Liver (tissue), 9 donors: ENCODE data around the gene CCN5. TPM values are rescaled to one million over a fixed set of nuclear protein-coding genes. Genes with fewer than 3 reads are reported as not detected.

Experiments used
- DNase-seq: peaks from one replicate; pipeline ENCODE4 v3.0.0-alpha.2; 2017; ENCODE audit warnings: low spot score
- H3K27ac ChIP-seq, 2 donors: one replicate each; pipeline ENCODE4 v1.7.0; 2013; ENCODE audit warnings: inconsistent platforms in 2 of 2, low read length in 2 of 2, control low read depth in 1 of 2, low read depth in 1 of 2, mild to moderate bottlenecking in 1 of 2
- H3K27me3 ChIP-seq, 4 donors: one replicate each; pipeline versions ENCODE4 v1.6.1 to v1.7.0; 2013; ENCODE audit warnings: low read length in 3 of 4, inconsistent platforms in 1 of 4, mild to moderate bottlenecking in 1 of 4, moderate library complexity in 1 of 4; ENCODE audit not compliant: control insufficient read depth in 4 of 4, insufficient read depth in 4 of 4
- H3K36me3 ChIP-seq, 4 donors: one replicate each; pipeline versions ENCODE4 v1.6.1 to v1.7.0; 2013; ENCODE audit warnings: low read length in 3 of 4, mild to moderate bottlenecking in 3 of 4, low read depth in 1 of 4, moderate library complexity in 1 of 4; ENCODE audit not compliant: control insufficient read depth in 4 of 4, insufficient read depth in 3 of 4
- H3K4me1 ChIP-seq, 4 donors: one replicate each; pipeline versions ENCODE4 v1.6.1 to v1.7.0; 2013; ENCODE audit warnings: low read length in 3 of 4, mild to moderate bottlenecking in 3 of 4, moderate library complexity in 1 of 4; ENCODE audit not compliant: control insufficient read depth in 4 of 4, insufficient read depth in 4 of 4
- H3K4me3 ChIP-seq, 3 donors: one replicate each; pipeline versions ENCODE4 v1.6.1 to v1.7.0; 2013; ENCODE audit warnings: low read length in 3 of 3, control low read depth in 1 of 3, low read depth in 1 of 3, mild to moderate bottlenecking in 1 of 3
- H3K9ac ChIP-seq, 2 donors: one replicate each; pipeline ENCODE4 v1.7.0; 2013; ENCODE audit warnings: low read length in 2 of 2, mild to moderate bottlenecking in 2 of 2, moderate library complexity in 2 of 2, control low read depth in 1 of 2, low read depth in 1 of 2
- H3K9me3 ChIP-seq, 4 donors: one replicate each; pipeline versions ENCODE4 v1.6.1 to v1.7.0; 2013; ENCODE audit warnings: low read length in 3 of 4; ENCODE audit not compliant: control insufficient read depth in 4 of 4
- EGR1 ChIP-seq, 2 donors: IDR thresholded peaks; 2 replicates each; pipeline ENCODE4 v1.6.1; 2016 to 2018; ENCODE audit warnings: antibody characterized with exemption in 2 of 2, low read depth in 2 of 2
- FOXA1 ChIP-seq: IDR thresholded peaks from 2 replicates; pipeline ENCODE4 v1.6.1; 2016; ENCODE audit warnings: antibody characterized with exemption
- FOXA2 ChIP-seq: IDR thresholded peaks from 2 replicates; pipeline ENCODE4 v1.6.1; 2016; ENCODE audit warnings: antibody characterized with exemption
- GABPA ChIP-seq, 2 donors: IDR thresholded peaks in 1 of 2; conservative IDR thresholded peaks in 1 of 2; 2 replicates each; pipeline ENCODE4 v1.6.1; 2016; ENCODE audit warnings: antibody characterized with exemption in 2 of 2, mild to moderate bottlenecking in 1 of 2, moderate library complexity in 1 of 2
- HNF4A ChIP-seq, 2 donors: conservative IDR thresholded peaks; 2 replicates each; pipeline ENCODE4 v1.6.1; 2016; ENCODE audit warnings: antibody characterized with exemption in 2 of 2, mild to moderate bottlenecking in 2 of 2
- HNF4G ChIP-seq: IDR thresholded peaks from 2 replicates; pipeline ENCODE4 v1.6.1; 2016; ENCODE audit warnings: antibody characterized with exemption
- JUND ChIP-seq, 2 donors: IDR thresholded peaks; 2 replicates each; pipeline ENCODE4 v1.6.1; 2016; ENCODE audit warnings: antibody characterized with exemption in 2 of 2
- NR2F2 ChIP-seq: IDR thresholded peaks from 2 replicates; pipeline ENCODE4 v1.6.1; 2016; ENCODE audit warnings: antibody characterized with exemption
- RAD21 ChIP-seq, 2 donors: IDR thresholded peaks; 2 replicates each; pipeline ENCODE4 v1.6.1; 2016; ENCODE audit warnings: antibody characterized with exemption in 2 of 2, mild to moderate bottlenecking in 2 of 2
- RXRA ChIP-seq, 2 donors: IDR thresholded peaks; 2 replicates each; pipeline ENCODE4 v1.6.1; 2017 to 2018; ENCODE audit warnings: antibody characterized with exemption in 2 of 2, mild to moderate bottlenecking in 1 of 2
- SP1 ChIP-seq: IDR thresholded peaks from 2 replicates; pipeline ENCODE4 v1.6.1; 2018; ENCODE audit warnings: antibody characterized with exemption, mild to moderate bottlenecking
- TAF1 ChIP-seq: conservative IDR thresholded peaks from 2 replicates; pipeline ENCODE4 v1.6.1; 2016; ENCODE audit warnings: antibody characterized with exemption, mild to moderate bottlenecking
- YY1 ChIP-seq: IDR thresholded peaks from 2 replicates; pipeline ENCODE4 v1.6.1; 2016; ENCODE audit warnings: antibody characterized with exemption, mild to moderate bottlenecking
- WGBS: extraction: QIAGEN DNeasy Blood & Tissue Kit; methylation state at CpG from one replicate; pipeline ENCODE4 v1.1.7; 2013; 5-methylcytosine and 5-hydroxymethylcytosine counted together
- polyA plus RNA-seq, 2 donors: library from polyadenylated mRNA; stranded (reverse) in 1 of 2; unstranded in 1 of 2; fragments of 200-250 nt in 1 of 2; fragments of >200 nt in 1 of 2; fragmentation: Nextera tagmentation in 1 of 2; extraction: Ambion mirVana in 1 of 2; gene quantifications; one replicate each; pipeline versions ENCODE4 v1.2.1 to v1.2.3, GENCODE V29; 2013 to 2015
- total RNA-seq, 2 donors: library from RNA; depleted of rRNA; stranded (reverse); fragments of >200 nt; gene quantifications; one replicate each; pipeline ENCODE4 v1.2.3, GENCODE V29; 2014
- TF ChIP-seq, protein P1 (sequence below): IDR thresholded peaks from 2 replicates; pipeline ENCODE4 v1.6.1; 2016; ENCODE audit warnings: antibody characterized with exemption
- TF ChIP-seq, protein P2 (sequence below): fragments of 150-350 bp; IDR thresholded peaks from 2 replicates; pipeline ENCODE4 v1.5.1; 2017; ENCODE audit warnings: improper control_type of control experiment, low read depth, low read length; ENCODE audit not compliant: missing input control
- TF ChIP-seq, protein P3 (sequence below): IDR thresholded peaks from 2 replicates; pipeline ENCODE4 v1.6.1; 2016; ENCODE audit warnings: antibody characterized with exemption
- TF ChIP-seq, protein P4 (sequence below): IDR thresholded peaks from 2 replicates; pipeline ENCODE4 v1.6.1; 2016; ENCODE audit warnings: antibody characterized with exemption
- TF ChIP-seq, protein P5 (sequence below): IDR thresholded peaks from 2 replicates; pipeline ENCODE4 v1.6.1; 2016; ENCODE audit warnings: antibody characterized with exemption, mild to moderate bottlenecking
- donor health status: healthy.
- donor health status: healthy.
- donor health status: healthy.
- donor health status: healthy.
- donor health status: healthy.

Gene CCN5
- total and polyA plus RNA-seq, 4 donors: 1.2 to 3.6 (median 1.9) TPM; not detected in 1

DNA sequence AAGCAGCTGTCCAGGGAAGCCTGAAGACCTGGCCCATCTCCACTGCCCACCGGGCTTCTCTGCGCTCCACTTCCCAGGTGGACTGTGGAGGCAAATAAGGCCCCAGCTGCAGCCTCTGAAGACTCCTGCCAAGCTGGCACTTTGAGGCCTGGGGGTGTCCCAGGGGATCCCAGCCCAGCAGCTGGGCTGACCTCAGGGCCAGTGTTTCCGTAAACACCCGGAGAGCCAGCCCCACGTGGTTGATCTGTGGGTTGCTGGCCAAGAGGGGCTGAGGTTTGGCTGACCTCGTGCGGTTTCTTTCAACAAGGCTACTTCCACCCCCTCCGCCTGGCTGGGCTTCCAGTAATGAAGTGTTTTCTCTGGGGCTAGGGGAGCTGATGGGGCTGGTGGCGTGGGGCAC is 12.4 kb upstream of the CCN5 start:
- no peaks in the 10 kb centered on the region for H3K27me3 ChIP-seq
- H3K9me3 ChIP-seq: no peaks in the 10 kb centered on the region
- H3K4me1 ChIP-seq: no peaks in the 10 kb centered on the region
- WGBS: 44% methylated on average over 9 of the region's 9 CpGs
- no peak for TF ChIP-seq SP1
- TF ChIP-seq GABPA (IDR thresholded peaks at IDR 0.05 in 1 of 2, conservative IDR thresholded peaks at IDR 0.05 in 1 of 2): no peak
- TF ChIP-seq, protein P1, sequence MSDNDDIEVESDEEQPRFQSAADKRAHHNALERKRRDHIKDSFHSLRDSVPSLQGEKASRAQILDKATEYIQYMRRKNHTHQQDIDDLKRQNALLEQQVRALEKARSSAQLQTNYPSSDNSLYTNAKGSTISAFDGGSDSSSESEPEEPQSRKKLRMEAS: no peak
- TF ChIP-seq, protein P2, sequence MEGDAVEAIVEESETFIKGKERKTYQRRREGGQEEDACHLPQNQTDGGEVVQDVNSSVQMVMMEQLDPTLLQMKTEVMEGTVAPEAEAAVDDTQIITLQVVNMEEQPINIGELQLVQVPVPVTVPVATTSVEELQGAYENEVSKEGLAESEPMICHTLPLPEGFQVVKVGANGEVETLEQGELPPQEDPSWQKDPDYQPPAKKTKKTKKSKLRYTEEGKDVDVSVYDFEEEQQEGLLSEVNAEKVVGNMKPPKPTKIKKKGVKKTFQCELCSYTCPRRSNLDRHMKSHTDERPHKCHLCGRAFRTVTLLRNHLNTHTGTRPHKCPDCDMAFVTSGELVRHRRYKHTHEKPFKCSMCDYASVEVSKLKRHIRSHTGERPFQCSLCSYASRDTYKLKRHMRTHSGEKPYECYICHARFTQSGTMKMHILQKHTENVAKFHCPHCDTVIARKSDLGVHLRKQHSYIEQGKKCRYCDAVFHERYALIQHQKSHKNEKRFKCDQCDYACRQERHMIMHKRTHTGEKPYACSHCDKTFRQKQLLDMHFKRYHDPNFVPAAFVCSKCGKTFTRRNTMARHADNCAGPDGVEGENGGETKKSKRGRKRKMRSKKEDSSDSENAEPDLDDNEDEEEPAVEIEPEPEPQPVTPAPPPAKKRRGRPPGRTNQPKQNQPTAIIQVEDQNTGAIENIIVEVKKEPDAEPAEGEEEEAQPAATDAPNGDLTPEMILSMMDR: no peak
- no peak for TF ChIP-seq TAF1
- TF ChIP-seq EGR1 (IDR thresholded peaks at IDR 0.05; ENCODE audit: low read depth in 2 of 2): no peak
- no peak for TF ChIP-seq JUND (IDR thresholded peaks at IDR 0.05)
- no peak for TF ChIP-seq HNF4G
- TF ChIP-seq HNF4A (conservative IDR thresholded peaks at IDR 0.05): no peak
- TF ChIP-seq, protein P3, sequence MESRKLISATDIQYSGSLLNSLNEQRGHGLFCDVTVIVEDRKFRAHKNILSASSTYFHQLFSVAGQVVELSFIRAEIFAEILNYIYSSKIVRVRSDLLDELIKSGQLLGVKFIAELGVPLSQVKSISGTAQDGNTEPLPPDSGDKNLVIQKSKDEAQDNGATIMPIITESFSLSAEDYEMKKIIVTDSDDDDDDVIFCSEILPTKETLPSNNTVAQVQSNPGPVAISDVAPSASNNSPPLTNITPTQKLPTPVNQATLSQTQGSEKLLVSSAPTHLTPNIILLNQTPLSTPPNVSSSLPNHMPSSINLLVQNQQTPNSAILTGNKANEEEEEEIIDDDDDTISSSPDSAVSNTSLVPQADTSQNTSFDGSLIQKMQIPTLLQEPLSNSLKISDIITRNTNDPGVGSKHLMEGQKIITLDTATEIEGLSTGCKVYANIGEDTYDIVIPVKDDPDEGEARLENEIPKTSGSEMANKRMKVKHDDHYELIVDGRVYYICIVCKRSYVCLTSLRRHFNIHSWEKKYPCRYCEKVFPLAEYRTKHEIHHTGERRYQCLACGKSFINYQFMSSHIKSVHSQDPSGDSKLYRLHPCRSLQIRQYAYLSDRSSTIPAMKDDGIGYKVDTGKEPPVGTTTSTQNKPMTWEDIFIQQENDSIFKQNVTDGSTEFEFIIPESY: no peak
- TF ChIP-seq RXRA (IDR thresholded peaks at IDR 0.05): peak; percentile 14 to 37
- no peak for TF ChIP-seq RAD21 (IDR thresholded peaks at IDR 0.05)
- no peak for TF ChIP-seq FOXA2
- TF ChIP-seq, protein P4, sequence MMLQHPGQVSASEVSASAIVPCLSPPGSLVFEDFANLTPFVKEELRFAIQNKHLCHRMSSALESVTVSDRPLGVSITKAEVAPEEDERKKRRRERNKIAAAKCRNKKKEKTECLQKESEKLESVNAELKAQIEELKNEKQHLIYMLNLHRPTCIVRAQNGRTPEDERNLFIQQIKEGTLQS: no peak
- TF ChIP-seq FOXA1: no peak
- TF ChIP-seq NR2F2: peak; percentile 96
- TF ChIP-seq, protein P5, sequence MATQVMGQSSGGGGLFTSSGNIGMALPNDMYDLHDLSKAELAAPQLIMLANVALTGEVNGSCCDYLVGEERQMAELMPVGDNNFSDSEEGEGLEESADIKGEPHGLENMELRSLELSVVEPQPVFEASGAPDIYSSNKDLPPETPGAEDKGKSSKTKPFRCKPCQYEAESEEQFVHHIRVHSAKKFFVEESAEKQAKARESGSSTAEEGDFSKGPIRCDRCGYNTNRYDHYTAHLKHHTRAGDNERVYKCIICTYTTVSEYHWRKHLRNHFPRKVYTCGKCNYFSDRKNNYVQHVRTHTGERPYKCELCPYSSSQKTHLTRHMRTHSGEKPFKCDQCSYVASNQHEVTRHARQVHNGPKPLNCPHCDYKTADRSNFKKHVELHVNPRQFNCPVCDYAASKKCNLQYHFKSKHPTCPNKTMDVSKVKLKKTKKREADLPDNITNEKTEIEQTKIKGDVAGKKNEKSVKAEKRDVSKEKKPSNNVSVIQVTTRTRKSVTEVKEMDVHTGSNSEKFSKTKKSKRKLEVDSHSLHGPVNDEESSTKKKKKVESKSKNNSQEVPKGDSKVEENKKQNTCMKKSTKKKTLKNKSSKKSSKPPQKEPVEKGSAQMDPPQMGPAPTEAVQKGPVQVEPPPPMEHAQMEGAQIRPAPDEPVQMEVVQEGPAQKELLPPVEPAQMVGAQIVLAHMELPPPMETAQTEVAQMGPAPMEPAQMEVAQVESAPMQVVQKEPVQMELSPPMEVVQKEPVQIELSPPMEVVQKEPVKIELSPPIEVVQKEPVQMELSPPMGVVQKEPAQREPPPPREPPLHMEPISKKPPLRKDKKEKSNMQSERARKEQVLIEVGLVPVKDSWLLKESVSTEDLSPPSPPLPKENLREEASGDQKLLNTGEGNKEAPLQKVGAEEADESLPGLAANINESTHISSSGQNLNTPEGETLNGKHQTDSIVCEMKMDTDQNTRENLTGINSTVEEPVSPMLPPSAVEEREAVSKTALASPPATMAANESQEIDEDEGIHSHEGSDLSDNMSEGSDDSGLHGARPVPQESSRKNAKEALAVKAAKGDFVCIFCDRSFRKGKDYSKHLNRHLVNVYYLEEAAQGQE: no peak
- no peak for TF ChIP-seq YY1
- no peak overlapping the region for H3K27ac ChIP-seq
- no peak overlapping the region for H3K9ac ChIP-seq
- no peak for DNase-seq
- H3K36me3 ChIP-seq: no peaks in the 10 kb centered on the region
- no peak overlapping the region for H3K4me3 ChIP-seq
